GM19099 (cell line): ENCODE data around the gene STX16.

Experiments
- POLR2A ChIP-seq: IDR thresholded peaks from 3 replicates; pipeline ENCODE4 v1.6.1; 2011; ENCODE audit warnings: low read depth; ENCODE audit not compliant: insufficient read length; ENCODE audit errors: extremely low read depth

The STX16 gene

DNA sequence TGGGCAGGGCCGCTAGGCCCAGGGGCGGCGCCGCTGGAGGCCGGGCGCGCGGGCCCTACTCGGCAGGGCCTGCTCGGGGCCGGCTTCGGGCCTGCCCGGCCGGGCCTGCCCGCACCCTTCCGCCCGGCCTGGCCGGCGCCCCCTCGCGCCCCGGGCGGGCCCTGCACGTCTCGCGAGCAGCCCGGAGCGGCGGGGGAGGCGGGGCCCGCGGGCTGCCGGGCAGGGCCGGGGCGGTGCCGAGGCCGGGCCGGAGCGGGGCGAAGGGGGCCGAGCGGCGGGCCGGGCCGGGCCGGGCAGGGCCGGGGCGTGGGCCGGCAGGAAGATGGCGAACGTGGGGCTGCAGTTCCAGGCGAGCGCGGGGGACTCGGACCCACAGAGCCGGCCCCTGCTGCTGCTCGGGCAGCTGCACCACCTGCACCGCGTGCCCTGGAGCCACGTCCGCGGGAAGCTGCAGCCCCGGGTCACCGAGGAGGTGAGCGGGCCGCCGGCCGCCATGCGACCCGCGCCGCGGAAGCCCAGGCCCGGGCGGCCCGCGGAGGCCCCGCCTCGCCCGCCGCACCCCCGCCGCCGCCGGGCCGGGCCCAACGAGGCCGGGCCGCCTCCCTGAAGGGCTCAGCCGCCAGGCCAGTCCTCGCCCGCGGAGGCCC is 41.6 kb downstream of the STX16 start, which contains the start of gene NPEPL1:
TSS of gene NPEPL1 (plus strand) at position 222 of the 647 bp plus-strand sequence. CDS start at position 323, 101 bp downstream.
- TF ChIP-seq POLR2A, result peak; percentile 66

DNA sequence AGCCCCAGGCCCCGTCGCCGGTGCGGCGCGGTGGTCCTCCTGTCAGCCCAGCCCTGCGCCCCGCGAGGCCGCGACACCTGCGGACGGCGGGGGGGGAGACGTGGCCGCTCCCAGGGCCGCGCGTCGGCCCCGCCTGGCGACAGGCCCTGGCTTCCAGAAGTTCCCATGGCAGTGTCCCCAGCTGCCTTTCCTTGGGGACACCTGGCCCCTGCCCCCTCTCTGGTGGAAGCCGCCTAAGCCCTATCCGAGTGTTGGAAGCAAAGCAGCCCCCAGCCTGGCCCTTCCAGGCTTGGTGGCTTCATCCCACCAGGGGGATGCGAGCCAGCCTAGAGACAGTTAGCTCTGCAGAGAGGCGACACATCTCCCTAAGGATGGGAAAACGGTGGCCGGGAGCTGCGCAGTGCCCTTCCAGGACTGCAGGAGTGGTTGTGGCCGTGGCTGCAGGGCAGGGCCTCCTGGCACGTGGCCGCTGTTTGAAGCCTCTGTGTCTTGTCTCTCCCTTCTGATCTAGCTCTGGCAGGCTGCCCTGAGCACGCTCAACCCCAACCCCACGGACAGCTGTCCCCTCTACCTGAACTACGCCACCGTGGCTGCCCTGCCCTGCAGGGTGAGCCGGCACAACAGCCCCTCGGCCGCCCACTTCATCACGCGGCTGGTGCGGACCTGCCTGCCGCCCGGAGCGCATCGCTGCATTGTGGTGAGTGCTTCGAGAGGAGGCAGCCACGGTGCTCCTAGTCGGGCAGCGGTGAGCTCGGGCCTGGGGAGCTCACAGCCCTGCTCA is 42.3 kb downstream of the STX16 start:
- no peak for TF ChIP-seq POLR2A

GRCh38 chr20:58694241-58695083 is 43.4 kb downstream of the STX16 start:
- no peak for TF ChIP-seq POLR2A

DNA sequence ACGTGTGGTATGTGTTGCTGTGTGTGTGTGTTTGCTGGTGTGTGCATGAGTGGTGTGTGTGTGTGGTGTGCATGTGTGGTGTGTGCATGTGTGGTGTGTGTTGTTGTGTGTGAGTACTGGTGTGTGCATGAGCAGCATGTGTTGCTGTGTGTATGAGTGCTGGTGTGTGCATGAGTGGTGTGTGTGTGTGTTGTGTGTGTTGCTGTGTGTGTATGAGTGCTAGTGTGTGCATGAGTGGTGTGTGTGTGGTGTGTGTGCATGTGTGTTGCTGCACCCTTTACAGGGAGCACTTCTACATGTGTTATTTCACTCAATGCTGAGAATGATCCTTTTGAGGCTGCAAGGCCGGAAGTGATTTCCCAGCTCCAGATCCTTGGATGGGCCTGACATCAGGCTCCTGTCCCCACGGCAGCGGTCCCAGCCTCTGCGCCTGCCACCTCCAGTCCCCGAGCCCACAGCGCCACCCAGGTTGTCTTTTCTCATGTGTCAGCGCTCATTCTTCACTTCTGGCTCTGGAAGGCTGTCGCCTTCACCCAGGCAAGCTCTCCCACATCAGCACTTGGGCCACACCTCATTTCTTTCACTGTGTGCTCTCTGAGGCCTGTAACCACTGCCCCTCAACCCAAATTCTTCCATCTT is 44.1 kb downstream of the STX16 start:
- no peak for TF ChIP-seq POLR2A

- no peak for TF ChIP-seq POLR2A
These were observed 44.9 kb downstream of the STX16 start for GRCh38 chr20:58695895-58696375.

DNA sequence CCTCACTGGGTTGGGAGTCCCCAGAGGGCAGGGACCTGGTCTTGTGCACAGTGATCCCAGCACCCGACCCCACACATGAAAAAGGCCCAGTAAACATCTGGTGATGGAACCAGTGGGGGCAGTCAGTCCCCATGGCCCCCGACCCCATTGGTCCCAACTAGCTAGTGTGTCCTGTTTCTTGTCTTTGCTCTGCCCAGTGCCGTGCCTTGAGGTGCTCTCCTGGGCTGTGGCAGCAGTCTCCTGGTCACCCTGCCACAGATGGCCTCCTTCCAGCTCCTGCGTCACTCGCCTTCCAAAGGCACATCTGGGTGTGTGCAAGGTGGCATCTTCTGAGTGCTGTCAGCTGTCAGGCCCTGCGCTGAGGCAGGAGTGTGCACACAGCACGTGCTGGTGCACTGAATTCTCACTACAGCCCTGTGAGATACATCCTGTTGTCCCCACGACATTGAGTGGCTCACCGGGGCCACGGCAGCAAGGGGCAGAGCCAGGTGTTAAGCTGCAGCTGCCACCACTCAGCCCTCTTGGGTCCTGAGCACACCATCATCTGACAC is 45.4 kb downstream of the STX16 start:
- no peak for TF ChIP-seq POLR2A

DNA sequence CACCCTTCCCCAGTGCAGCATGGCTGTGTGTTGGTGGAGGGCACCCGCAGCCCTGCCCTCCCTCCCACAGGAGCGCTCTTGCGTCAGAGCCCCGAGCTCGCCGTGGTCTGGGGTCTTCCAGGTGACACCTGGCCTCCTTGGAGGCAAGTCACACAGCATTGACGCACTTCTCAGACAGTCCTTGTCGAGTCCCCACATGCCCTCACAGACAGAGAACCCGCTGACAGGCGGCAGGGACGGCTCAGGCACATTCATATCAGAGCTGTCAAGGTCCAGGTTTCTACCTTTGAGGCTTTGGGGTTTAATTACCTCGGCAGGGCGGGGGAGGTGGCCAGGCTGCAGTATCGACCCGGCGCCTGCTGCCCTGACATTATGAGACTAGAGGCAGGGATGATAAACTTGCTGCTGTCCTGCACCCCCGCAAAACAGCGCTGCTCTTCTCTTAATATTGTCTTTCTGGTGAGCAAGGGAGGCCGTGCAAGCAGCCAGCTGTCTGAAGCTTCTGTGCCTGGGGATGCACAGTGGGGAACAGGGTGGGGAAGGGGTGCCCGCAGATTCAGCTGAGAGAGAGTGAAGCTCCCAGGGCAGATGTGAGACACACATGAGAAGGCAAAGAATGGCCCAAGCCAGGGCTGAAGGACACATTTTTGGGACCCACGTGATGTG is 46.3 kb downstream of the STX16 start:
- TF ChIP-seq POLR2A, result no peak

DNA sequence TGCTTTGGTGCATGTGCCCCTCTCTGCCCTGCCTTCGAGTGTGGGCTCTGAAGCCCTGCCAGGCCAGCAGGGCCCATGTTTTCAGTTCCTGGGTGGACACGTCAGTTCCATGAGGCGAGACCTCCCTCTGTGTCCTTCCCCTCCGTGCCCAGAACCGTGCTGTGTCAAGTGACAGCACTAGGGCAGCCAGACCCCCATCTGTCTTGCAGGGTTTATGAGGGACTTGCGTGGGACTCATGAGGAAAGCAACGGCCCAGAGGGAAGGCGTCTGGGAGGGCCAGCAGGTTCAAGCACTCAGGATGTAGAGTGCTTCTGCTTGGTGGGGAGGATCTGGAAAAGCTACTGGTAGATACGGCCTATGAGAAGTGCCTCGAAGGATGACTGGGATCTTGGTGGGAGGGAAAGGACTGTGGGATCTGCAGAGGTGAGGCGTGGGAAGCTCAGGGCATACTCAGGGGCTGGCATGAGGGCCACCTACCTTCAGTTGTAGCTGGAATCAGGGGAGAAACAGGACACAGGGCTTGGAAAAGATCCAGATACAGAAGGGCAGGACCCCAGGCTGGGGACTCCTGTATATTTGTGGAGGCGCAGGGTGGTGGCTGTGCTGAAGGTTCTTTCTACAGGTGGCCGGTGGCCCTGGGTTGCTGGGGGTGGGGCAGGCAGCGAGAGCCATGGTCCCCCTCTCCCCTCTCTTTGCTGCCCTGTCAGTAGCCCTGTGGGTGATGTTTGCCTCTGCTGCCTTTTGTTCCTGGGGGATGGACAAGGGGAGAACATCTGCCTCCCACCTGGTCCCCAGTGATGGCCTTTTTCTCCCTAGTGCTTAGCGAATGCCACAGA is 47.0 kb downstream of the STX16 start:
- TF ChIP-seq POLR2A, result no peak

DNA sequence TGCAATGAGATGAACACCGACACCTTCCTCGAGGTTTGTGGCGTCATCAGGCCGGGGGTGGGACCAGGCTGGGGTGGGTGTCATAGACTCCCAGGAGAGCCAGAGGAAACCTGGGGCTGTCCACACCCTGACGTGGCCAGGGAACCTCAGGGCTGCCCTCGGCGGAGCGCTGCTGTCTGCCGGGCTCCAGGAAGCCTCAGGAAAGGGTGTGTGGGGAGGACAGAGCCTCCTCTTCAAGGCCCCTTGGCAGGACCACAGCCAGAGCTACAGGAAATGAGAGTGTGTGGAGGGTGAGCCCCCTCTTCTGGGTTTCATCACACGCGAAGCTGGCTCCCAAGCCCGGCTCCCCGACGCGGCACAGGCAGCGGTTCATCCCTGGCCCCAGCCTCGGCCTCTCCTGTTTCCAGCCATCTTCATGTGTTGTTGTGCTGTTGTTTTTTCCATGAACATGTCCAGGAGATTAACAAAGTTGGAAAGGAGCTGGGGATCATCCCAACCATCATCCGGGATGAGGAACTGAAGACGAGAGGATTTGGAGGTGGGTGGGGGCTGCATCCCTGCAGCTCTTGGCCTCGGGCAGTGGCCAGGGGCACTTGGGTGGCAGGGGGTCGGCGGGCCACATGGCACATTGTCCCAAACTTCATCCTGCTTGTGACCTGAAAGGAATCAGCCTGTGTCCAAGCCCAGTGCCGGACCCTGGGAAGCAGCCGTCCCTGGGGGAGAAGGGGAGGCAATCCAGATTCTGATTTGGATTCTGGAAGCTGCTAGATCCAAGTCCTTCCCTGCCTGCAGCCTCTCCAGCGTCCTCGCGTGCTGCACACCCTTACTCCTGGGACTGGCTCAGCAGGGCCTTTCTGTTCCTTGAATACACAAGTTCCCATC is 47.9 kb downstream of the STX16 start:
- no peak for TF ChIP-seq POLR2A

- no peak for TF ChIP-seq POLR2A
These were observed 48.6 kb downstream of the STX16 start for GRCh38 chr20:58699623-58700107.

DNA sequence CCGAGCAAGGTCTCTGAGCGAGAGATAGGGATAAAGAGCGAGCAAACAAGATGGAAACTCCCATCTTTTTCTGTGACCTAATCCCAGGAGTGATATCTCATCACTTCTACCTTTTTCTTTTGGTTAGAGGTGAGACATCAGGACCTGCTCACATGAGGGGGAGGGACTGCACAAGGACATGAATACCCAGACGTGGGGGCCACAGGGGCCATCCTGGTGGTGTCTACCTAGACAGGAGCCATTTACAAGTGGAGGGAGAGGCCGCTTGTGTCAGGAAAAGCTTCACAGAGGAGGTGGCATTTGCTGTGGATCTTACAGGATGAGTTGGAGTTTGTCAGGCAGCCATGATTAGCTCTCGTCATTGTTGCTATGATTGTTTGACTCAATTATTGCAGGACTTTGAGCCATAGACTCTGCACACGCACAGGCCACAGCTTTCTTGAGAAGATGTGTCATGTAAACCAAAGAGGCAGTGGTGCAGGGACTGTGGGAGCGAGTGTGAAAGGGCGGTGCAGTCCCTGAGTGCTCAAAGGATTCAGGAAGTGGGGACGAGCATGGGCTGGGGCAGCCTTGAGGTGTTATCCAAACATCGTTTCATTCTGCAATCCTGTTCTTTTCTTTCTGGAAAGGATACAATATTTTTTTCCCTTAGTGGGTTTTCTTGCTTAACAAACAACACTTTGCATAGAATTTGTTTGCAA is 49.2 kb downstream of the STX16 start:
- no peak for TF ChIP-seq POLR2A
